Ishikawa (cell line): ENCODE data around the gene TEX48.

Experiments
- CEBPB ChIP-seq: IDR thresholded peaks from 2 replicates; pipeline ENCODE4 v1.6.1; 2012
- CREB1 ChIP-seq: IDR thresholded peaks from 2 replicates; pipeline ENCODE4 v1.6.1; 2012; ENCODE audit warnings: low read depth
- EGR1 ChIP-seq: IDR thresholded peaks from 2 replicates; pipeline ENCODE4 v1.6.1; 2012
- EP300 ChIP-seq: IDR thresholded peaks from 2 replicates; pipeline ENCODE4 v1.6.1; 2012; ENCODE audit warnings: borderline replicate concordance
- FOXM1 ChIP-seq: IDR thresholded peaks from 2 replicates; pipeline ENCODE4 v1.6.1; 2012; ENCODE audit warnings: low read depth, borderline replicate concordance
- MAX ChIP-seq: IDR thresholded peaks from 2 replicates; pipeline ENCODE4 v1.6.1; 2012
- NFIC ChIP-seq: IDR thresholded peaks from 2 replicates; pipeline ENCODE4 v1.6.1; 2012
- RAD21 ChIP-seq: IDR thresholded peaks from 2 replicates; pipeline ENCODE4 v1.6.1; 2012; ENCODE audit warnings: low read depth
- REST ChIP-seq: IDR thresholded peaks from 2 replicates; pipeline ENCODE4 v1.6.1; 2012; ENCODE audit warnings: low read depth, mild to moderate bottlenecking
- TAF1 ChIP-seq: IDR thresholded peaks from 2 replicates; pipeline ENCODE4 v1.6.1; 2012; ENCODE audit warnings: low read depth, mild to moderate bottlenecking
- TCF12 ChIP-seq: IDR thresholded peaks from 2 replicates; pipeline ENCODE4 v1.6.1; 2012; ENCODE audit warnings: low read depth
- TEAD4 ChIP-seq: IDR thresholded peaks from 2 replicates; pipeline ENCODE4 v1.6.1; 2012
- USF1 ChIP-seq: IDR thresholded peaks from 2 replicates; pipeline ENCODE4 v1.6.1; 2012
- YY1 ChIP-seq: IDR thresholded peaks from 2 replicates; pipeline ENCODE4 v1.6.1; 2012; ENCODE audit warnings: low read depth
- ZBTB7A ChIP-seq: IDR thresholded peaks from 2 replicates; pipeline ENCODE4 v1.6.1; 2012; ENCODE audit warnings: low read depth

Gene TEX48

GRCh38 chr9:114655689-114656088, 26.3 kb downstream of the TEX48 start:
- no peak for TF ChIP-seq YY1
- no peak for TF ChIP-seq FOXM1
- TF ChIP-seq REST: no peak
- TF ChIP-seq MAX: no peak
- TF ChIP-seq RAD21: no peak
- TF ChIP-seq ZBTB7A: no peak
- no peak for TF ChIP-seq NFIC
- TF ChIP-seq EP300: no peak
- no peak for TF ChIP-seq TCF12
- no peak for TF ChIP-seq CEBPB
- TF ChIP-seq EGR1: no peak
- no peak for TF ChIP-seq CREB1
- TF ChIP-seq USF1: no peak
- no peak for TF ChIP-seq TAF1
- TF ChIP-seq TEAD4: no peak

GRCh38 chr9:114653556-114654159, 28.3 kb downstream of the TEX48 start:
- no peak for TF ChIP-seq FOXM1
- TF ChIP-seq ZBTB7A: no peak
- 0 out of 2 replicates have a peak, but pooled peaks have one; percentile 14 for TF ChIP-seq MAX
- no peak for TF ChIP-seq NFIC
- no peak for TF ChIP-seq CEBPB
- TF ChIP-seq CREB1: no peak
- TF ChIP-seq USF1: no peak
- TF ChIP-seq RAD21: peak; percentile 98
- TF ChIP-seq EGR1: no peak
- TF ChIP-seq TCF12: no peak
- TF ChIP-seq EP300: no peak
- TF ChIP-seq TEAD4: no peak
- TF ChIP-seq TAF1: 0 out of 2 replicates have a peak, but pooled peaks have one; percentile 17

GRCh38 chr9:114652776-114653555, 29.0 kb downstream of the TEX48 start:
- TF ChIP-seq MAX (no peak), YY1 (no peak), NFIC (no peak), RAD21 (no peak), CREB1 (no peak), TCF12 (no peak), REST (no peak), USF1 (no peak), ZBTB7A (no peak), CEBPB (no peak), EP300 (no peak), TAF1 (no peak), EGR1 (no peak), TEAD4 (no peak), FOXM1 (no peak)

GRCh38 chr9:114643896-114644295, 38.1 kb downstream of the TEX48 start:
- TF ChIP-seq YY1: no peak
- TF ChIP-seq ZBTB7A: no peak
- TF ChIP-seq TAF1: no peak
- TF ChIP-seq CEBPB: no peak
- TF ChIP-seq EP300: no peak
- no peak for TF ChIP-seq TEAD4
- no peak for TF ChIP-seq CREB1
- TF ChIP-seq REST: no peak
- TF ChIP-seq FOXM1: no peak
- no peak for TF ChIP-seq RAD21
- no peak for TF ChIP-seq TCF12
- no peak for TF ChIP-seq MAX
